Spinal cord (tissue), 10 donors: ENCODE results near the gene EHBP1L1. TPM values are rescaled to one million over a fixed set of nuclear protein-coding genes. Genes with fewer than 3 reads are reported as not detected.
"Not testable (repeated sequence)": the region's sequence is repeated elsewhere in the genome, so short reads cannot be mapped to it uniquely, and the experiment has no call there.

ENCODE experiments used
- DNase-seq, 6 donors: peaks; one replicate each; pipeline versions ENCODE4 v3.0.0 to v3.0.0-alpha.2; 2013 to 2015; ENCODE audit warnings: low spot score in 6 of 6, low read depth in 4 of 6
- H3K27ac ChIP-seq: one replicate; pipeline ENCODE4 v1.5.1; 2013; ENCODE audit warnings: low read depth, low read length, control low read depth
- H3K27me3 ChIP-seq: one replicate; pipeline ENCODE4 v1.6.1; 2013; ENCODE audit warnings: low read length; ENCODE audit not compliant: control insufficient read depth, insufficient read depth
- H3K36me3 ChIP-seq: one replicate; pipeline ENCODE4 v1.6.1; 2013; ENCODE audit warnings: low read length; ENCODE audit not compliant: control insufficient read depth, insufficient read depth
- H3K4me1 ChIP-seq: one replicate; pipeline ENCODE4 v1.6.1; 2013; ENCODE audit warnings: low read length; ENCODE audit not compliant: control insufficient read depth, insufficient read depth
- H3K4me3 ChIP-seq: one replicate; pipeline ENCODE4 v1.5.1; 2013; ENCODE audit warnings: low read depth, low read length, control low read depth
- H3K9me3 ChIP-seq: one replicate; pipeline ENCODE4 v1.6.1; 2013; ENCODE audit warnings: low read length; ENCODE audit not compliant: control insufficient read depth, insufficient read depth
- WGBS: methylation state at CpG from one replicate; pipeline ENCODE4 v1.1.5; 2013; ENCODE audit warnings: missing lambda C conversion rate; ENCODE audit not compliant: insufficient coverage; 5-methylcytosine and 5-hydroxymethylcytosine counted together
- polyA plus RNA-seq, 2 donors: library from polyadenylated mRNA; unstranded; fragments of 120-200 nt; gene quantifications; one replicate each; pipeline ENCODE4 v1.2.1, GENCODE V29; 2013; ENCODE audit not compliant: insufficient read length in 2 of 2
- small RNA-seq: library from RNA; depleted of rRNA; stranded (forward); fragments of <200 nt; gene quantifications from one replicate; pipeline ENCODE3, GENCODE V24; 2014; ENCODE audit warnings: low replicate concordance
- total RNA-seq, 2 donors: library from RNA; depleted of rRNA in 1 of 2; stranded (reverse); fragments of 120-200 nt in 1 of 2; fragments of >200 nt in 1 of 2; gene quantifications; one replicate each; pipeline versions ENCODE4 v1.2.3 to v1.2.4, GENCODE V29; 2013 to 2014
- donor health status: healthy.

EHBP1L1 gene
- total and polyA plus RNA-seq, 4 donors, result 13.9 to 30.1 (median 22.2) TPM

- DNase-seq, H3K27me3 ChIP-seq, H3K9me3 ChIP-seq: not testable (repeated sequence)
- 84% methylated on average over 5 of the region's 9 CpGs for WGBS
- peaks cover 63% of the 10 kb centered on the region for H3K36me3 ChIP-seq
- peaks cover 65% of the 10 kb centered on the region for H3K4me1 ChIP-seq
- peak overlapping the region; percentile 78 for H3K4me3 ChIP-seq
- H3K27ac ChIP-seq, result peak overlapping the region; percentile 95
Measured at GRCh38 chr11:65639228-65639597, 63.4 kb downstream of the EHBP1L1 start.

- Histone ChIP-seq H3K36me3 (peaks cover 60% of the 10 kb centered on the region), H3K4me1 (peaks cover 65% of the 10 kb centered on the region), H3K27me3 (no peaks in the 10 kb centered on the region), H3K4me3 (peak overlapping the region; percentile 5), H3K9me3 (no peaks in the 10 kb centered on the region), H3K27ac (peak overlapping the region; percentile 61)
- 80% methylated on average over 8 of the region's 8 CpGs for WGBS
- DNase-seq, result no peak
Measured at GRCh38 chr11:65639623-65640482, 64.0 kb downstream of the EHBP1L1 start.

- Histone ChIP-seq H3K9me3 (no peaks in the 10 kb centered on the region), H3K36me3 (peaks cover 60% of the 10 kb centered on the region), H3K4me1 (peaks cover 65% of the 10 kb centered on the region), H3K27me3 (no peaks in the 10 kb centered on the region), H3K27ac (peak overlapping the region; percentile 57), H3K4me3 (no peak overlapping the region)
- DNase-seq, result peak in 1 of 6 donors; percentile 31
- 86% methylated on average over 34 of the region's 35 CpGs for WGBS
Measured at GRCh38 chr11:65640483-65641296, 64.8 kb downstream of the EHBP1L1 start.

GRCh38 chr11:65641297-65642013 lies 65.6 kb downstream of the EHBP1L1 start:
- Histone ChIP-seq H3K27me3 (peaks cover 6% of the 10 kb centered on the region), H3K9me3 (no peaks in the 10 kb centered on the region), H3K36me3 (peaks cover 60% of the 10 kb centered on the region), H3K27ac (no peak overlapping the region), H3K4me3 (no peak overlapping the region), H3K4me1 (peaks cover 64% of the 10 kb centered on the region)
- 89% methylated on average over 15 of the region's 16 CpGs for WGBS
- no peak for DNase-seq

Small RNA genes within 50 kb of the gene (small RNA-seq; reads per million reads assigned to genes)
- gene AP001362.1 (not detected), gene MIR4690 (not detected)

Other genes with a start within 250 kb of the EHBP1L1 start
- gene DPF2, start 242.2 kb upstream of the EHBP1L1 start, total RNA-seq, result 10 to 100 TPM; 28.0 to 52.7 TPM
- 10 to 100 TPM; 72.8 to 84.0 TPM for gene DPF2, start 242.2 kb upstream of the EHBP1L1 start, polyA plus RNA-seq
- 1 to 10 TPM; 1.4 TPM for gene TIGD3, start 221.3 kb upstream of the EHBP1L1 start, total RNA-seq
- gene TIGD3, start 221.3 kb upstream of the EHBP1L1 start, polyA plus RNA-seq, result 1 to 10 TPM; 3.4 to 3.7 TPM
- gene SLC25A45, start 193.4 kb upstream of the EHBP1L1 start, total RNA-seq, result 1 to 10 TPM; 2.3 to 3.1 TPM
- gene SLC25A45, start 193.4 kb upstream of the EHBP1L1 start, polyA plus RNA-seq, result 1 to 10 TPM; 1.8 to 3.7 TPM
- 10 to 100 TPM; 16.7 to 18.7 TPM for gene FRMD8, start 189.4 kb upstream of the EHBP1L1 start, total RNA-seq
- gene FRMD8, start 189.4 kb upstream of the EHBP1L1 start, polyA plus RNA-seq, result 10 to 100 TPM; 16.3 to 19.3 TPM
- gene NEAT1, start 153.3 kb upstream of the EHBP1L1 start, total RNA-seq, result 10 to 100 TPM; 27.4 to 63.7 TPM
- 10 to 100 TPM; 63.6 to 73.6 TPM for gene NEAT1, start 153.3 kb upstream of the EHBP1L1 start, polyA plus RNA-seq
- over 10,000 TPM in 1 of 2 donors, 1,000 to 10,000 TPM in 1; 7,855 to 14,973 TPM for gene MALAT1, start 77.0 kb upstream of the EHBP1L1 start, total RNA-seq
- 100 to 1,000 TPM; 557 to 615 TPM for gene MALAT1, start 77.0 kb upstream of the EHBP1L1 start, polyA plus RNA-seq
- gene SCYL1, start 51.0 kb upstream of the EHBP1L1 start, total RNA-seq, result 10 to 100 TPM; 41.8 to 79.8 TPM
- 10 to 100 TPM; 84.0 to 87.5 TPM for gene SCYL1, start 51.0 kb upstream of the EHBP1L1 start, polyA plus RNA-seq
- gene LTBP3, start 17.7 kb upstream of the EHBP1L1 start, total RNA-seq, result 10 to 100 TPM; 47.5 to 68.7 TPM
- 100 to 1,000 TPM; 158 to 198 TPM for gene LTBP3, start 17.7 kb upstream of the EHBP1L1 start, polyA plus RNA-seq
- 10 to 100 TPM; 14.7 to 25.6 TPM for gene ZNRD2, start 5.6 kb upstream of the EHBP1L1 start, total RNA-seq
- 10 to 100 TPM; 82.5 to 87.2 TPM for gene ZNRD2, start 5.6 kb upstream of the EHBP1L1 start, polyA plus RNA-seq
- gene FAM89B, start 3.5 kb upstream of the EHBP1L1 start, total RNA-seq, result 10 to 100 TPM in 1 of 2 donors, 1 to 10 TPM in 1; 7.0 to 49.2 TPM
- 10 to 100 TPM; 48.6 to 49.0 TPM for gene FAM89B, start 3.5 kb upstream of the EHBP1L1 start, polyA plus RNA-seq
- gene KCNK7, start 19.7 kb downstream of the EHBP1L1 start, total RNA-seq, result under 1 TPM; 0.20 to 0.44 TPM
- gene KCNK7, start 19.7 kb downstream of the EHBP1L1 start, polyA plus RNA-seq, result under 1 TPM; 0.77 to 0.90 TPM
- gene MAP3K11, start 38.2 kb downstream of the EHBP1L1 start, total RNA-seq, result 10 to 100 TPM; 16.8 to 28.9 TPM
- gene MAP3K11, start 38.2 kb downstream of the EHBP1L1 start, polyA plus RNA-seq, result 10 to 100 TPM; 31.2 to 38.1 TPM
- 10 to 100 TPM; 10.4 to 15.3 TPM for gene PCNX3, start 39.7 kb downstream of the EHBP1L1 start, total RNA-seq
- gene PCNX3, start 39.7 kb downstream of the EHBP1L1 start, polyA plus RNA-seq, result 10 to 100 TPM; 35.7 to 41.6 TPM
- gene SIPA1, start 62.0 kb downstream of the EHBP1L1 start, total RNA-seq, result 10 to 100 TPM; 10.6 to 34.2 TPM
- 10 to 100 TPM; 35.4 to 43.6 TPM for gene SIPA1, start 62.0 kb downstream of the EHBP1L1 start, polyA plus RNA-seq
- gene RELA, start 86.9 kb downstream of the EHBP1L1 start, total RNA-seq, result 10 to 100 TPM; 14.5 to 29.4 TPM
- gene RELA, start 86.9 kb downstream of the EHBP1L1 start, polyA plus RNA-seq, result 10 to 100 TPM; 53.9 to 57.7 TPM
- gene KAT5, start 136.2 kb downstream of the EHBP1L1 start, total RNA-seq, result 10 to 100 TPM; 41.5 to 74.5 TPM
- 10 to 100 TPM; 80.3 to 81.2 TPM for gene KAT5, start 136.2 kb downstream of the EHBP1L1 start, polyA plus RNA-seq
- gene RNASEH2C, start 144.7 kb downstream of the EHBP1L1 start, total RNA-seq, result 10 to 100 TPM; 11.8 to 52.6 TPM
- gene RNASEH2C, start 144.7 kb downstream of the EHBP1L1 start, polyA plus RNA-seq, result 10 to 100 TPM; 48.0 to 56.5 TPM
- 1 to 10 TPM; 5.0 to 6.4 TPM for gene AP5B1, start 204.9 kb downstream of the EHBP1L1 start, total RNA-seq
- 1 to 10 TPM; 6.9 to 9.3 TPM for gene AP5B1, start 204.9 kb downstream of the EHBP1L1 start, polyA plus RNA-seq
- not detected for gene OVOL1, start 211.0 kb downstream of the EHBP1L1 start, total RNA-seq
- gene OVOL1, start 211.0 kb downstream of the EHBP1L1 start, polyA plus RNA-seq, result under 1 TPM in 1 of 2 donors, not detected in 1; 0.09 TPM